IMR-90 (cell line): ENCODE measurements around the gene IL31RA. TPM values are rescaled to one million over a fixed set of nuclear protein-coding genes. Genes with fewer than 3 reads are reported as not detected.

Experiments used
- ATAC-seq: fragments of 200-7000 bp; cut with Tn5 transposase; 2 replicates; pipeline ENCODE4 v1.9.1; 2020; ENCODE audit warnings: low read depth, mild to moderate bottlenecking, moderate library complexity
- BruUV-seq: library from RNA; stranded (reverse); fragments of 400-500 nt; replicated peaks from 2 replicates; lab custom pipeline; 2021; lab: Mats Ljungman, UMichigan
- CTCF ChIA-PET: fragments of 300-600 bp; formaldehyde crosslinking; extraction: SDS; loops from one replicate; lab custom pipeline; 2021; ENCODE audit warnings: antibody characterized with exemption; lab: Yijun Ruan, JAX
- POLR2A ChIA-PET: fragments of 300-600 bp; sonication (Branson Sonifier 250); formaldehyde crosslinking; loops from one replicate; lab custom pipeline; 2022; ENCODE audit warnings: antibody characterized with exemption; ENCODE audit not compliant: unreplicated experiment; lab: Charles Lee
- DNase-seq: peaks from one replicate; pipeline ENCODE4 v3.0.0; 2013
- H2AFZ ChIP-seq: replicated peaks from 2 replicates; pipeline ENCODE3; 2013; ENCODE audit warnings: low read length, mild to moderate bottlenecking; ENCODE audit not compliant: poor library complexity
- H2AK5ac ChIP-seq: 2 replicates; pipeline ENCODE4 v1.6.1; 2013; ENCODE audit warnings: low read depth, low read length, inconsistent platforms
- H2AK9ac ChIP-seq: replicated peaks from 2 replicates; pipeline ENCODE3; 2013; ENCODE audit warnings: mild to moderate bottlenecking, low read depth, low read length, moderate library complexity; ENCODE audit not compliant: poor library complexity
- H2BK120ac ChIP-seq: 2 replicates; pipeline ENCODE4 v1.6.1; 2013; ENCODE audit warnings: low read depth, low read length, inconsistent platforms
- H2BK15ac ChIP-seq: 3 replicates; pipeline ENCODE4 v1.6.1; 2013; ENCODE audit warnings: low read depth, low read length, inconsistent platforms
- H2BK20ac ChIP-seq: 2 replicates; pipeline ENCODE4 v1.6.1; 2013; ENCODE audit warnings: low read depth, mild to moderate bottlenecking, inconsistent platforms, low read length, moderate library complexity
- H2BK5ac ChIP-seq: 2 replicates; pipeline ENCODE4 v1.6.1; 2013; ENCODE audit warnings: mild to moderate bottlenecking, low read depth, low read length, inconsistent platforms; ENCODE audit not compliant: poor library complexity, severe bottlenecking
- H3K14ac ChIP-seq: replicated peaks from 2 replicates; pipeline ENCODE4 v1.6.1; 2013; ENCODE audit warnings: low read depth, low read length, inconsistent platforms
- H3K18ac ChIP-seq: 2 replicates; pipeline ENCODE4 v1.6.1; 2013; ENCODE audit warnings: low read depth, low read length, control low read depth
- H3K23ac ChIP-seq: 2 replicates; pipeline ENCODE4 v1.6.1; 2013; ENCODE audit warnings: low read depth, low read length, inconsistent platforms
- H3K27ac ChIP-seq: 2 replicates; pipeline ENCODE4 v1.5.1; 2013; ENCODE audit warnings: mild to moderate bottlenecking, control low read depth, low read length; ENCODE audit not compliant: insufficient read depth
- H3K27me3 ChIP-seq: 2 replicates; pipeline ENCODE4 v1.6.1; 2013; ENCODE audit warnings: low read length; ENCODE audit not compliant: control insufficient read depth, insufficient read depth
- H3K36me3 ChIP-seq: 2 replicates; pipeline ENCODE4 v1.6.1; 2013; ENCODE audit warnings: low read length, mixed read lengths; ENCODE audit not compliant: control insufficient read depth, insufficient read depth
- H3K4ac ChIP-seq: 2 replicates; pipeline ENCODE4 v1.6.1; 2013; ENCODE audit warnings: low read depth, low read length, inconsistent platforms
- H3K4me1 ChIP-seq: 2 replicates; pipeline ENCODE4 v1.6.1; 2013; ENCODE audit warnings: low read length, mixed read lengths; ENCODE audit not compliant: control insufficient read depth, insufficient read depth
- H3K4me2 ChIP-seq: 2 replicates; pipeline ENCODE4 v1.6.1; 2013; ENCODE audit warnings: low read depth, mild to moderate bottlenecking, control low read depth, low read length, moderate library complexity
- H3K4me3 ChIP-seq: 2 replicates; pipeline ENCODE4 v1.5.1; 2013; ENCODE audit warnings: low read depth, mild to moderate bottlenecking, control low read depth, low read length, moderate library complexity; ENCODE audit not compliant: insufficient read depth
- H3K56ac ChIP-seq: 2 replicates; pipeline ENCODE4 v1.6.1; 2013; ENCODE audit warnings: low read length, inconsistent platforms; ENCODE audit not compliant: insufficient read depth; ENCODE audit errors: extremely low read depth
- H3K79me1 ChIP-seq, 2 experiments: 2 replicates each; pipeline ENCODE4 v1.6.1; 2013; ENCODE audit warnings: low read length in 2 of 2, inconsistent platforms in 1 of 2, low read depth in 1 of 2
- H3K9ac ChIP-seq: 2 replicates; pipeline ENCODE4 v1.6.1; 2013; ENCODE audit warnings: low read depth, low read length, control low read depth
- H3K9me1 ChIP-seq: 2 replicates; pipeline ENCODE4 v1.6.1; 2013; ENCODE audit warnings: low read length, inconsistent platforms; ENCODE audit not compliant: insufficient read depth
- H3K9me3 ChIP-seq: 2 replicates; pipeline ENCODE4 v1.6.1; 2013; ENCODE audit warnings: low read length; ENCODE audit not compliant: control insufficient read depth, insufficient read depth
- H4K20me1 ChIP-seq: 2 replicates; pipeline ENCODE4 v1.6.1; 2013; ENCODE audit warnings: low read length, inconsistent platforms; ENCODE audit not compliant: insufficient read depth
- H4K5ac ChIP-seq: 2 replicates; pipeline ENCODE4 v1.6.1; 2013; ENCODE audit warnings: mild to moderate bottlenecking, low read depth, low read length, control low read depth
- H4K8ac ChIP-seq, 2 experiments: 2 replicates each; pipeline ENCODE4 v1.6.1; 2013; ENCODE audit warnings: low read depth in 2 of 2, low read length in 2 of 2, control low read depth in 1 of 2, inconsistent platforms in 1 of 2
- H4K91ac ChIP-seq: 2 replicates; pipeline ENCODE4 v1.6.1; 2013; ENCODE audit warnings: low read depth, low read length, inconsistent platforms; ENCODE audit not compliant: insufficient read depth
- BHLHE40 ChIP-seq: fragments of 150-350 bp; IDR thresholded peaks from 2 replicates; pipeline ENCODE4 v1.6.1; 2016; ENCODE audit warnings: mild to moderate bottlenecking, low read depth, low read length
- CHD1 ChIP-seq: IDR thresholded peaks from 2 replicates; pipeline ENCODE4 v1.6.1; 2012; ENCODE audit warnings: low read depth, low read length, improper control_type of control experiment
- CTCF ChIP-seq: conservative IDR thresholded peaks from 2 replicates; pipeline ENCODE4 v1.5.1; 2012; ENCODE audit warnings: mild to moderate bottlenecking, low read depth, low read length, improper control_type of control experiment
- ELK1 ChIP-seq: fragments of 150-350 bp; IDR thresholded peaks from 2 replicates; pipeline ENCODE4 v1.6.1; 2016; ENCODE audit warnings: low read depth, mild to moderate bottlenecking, low read length, moderate library complexity, borderline replicate concordance
- FOS ChIP-seq: fragments of 150-350 bp; IDR thresholded peaks from 2 replicates; pipeline ENCODE4 v1.6.1; 2016; ENCODE audit warnings: low read depth, low read length
- MAFK ChIP-seq: IDR thresholded peaks from 2 replicates; pipeline ENCODE4 v1.6.1; 2012; ENCODE audit warnings: low read depth, low read length, improper control_type of control experiment
- MXI1 ChIP-seq: IDR thresholded peaks from 2 replicates; pipeline ENCODE4 v1.6.1; 2012; ENCODE audit warnings: low read depth, mild to moderate bottlenecking, low read length, moderate library complexity, borderline replicate concordance
- NFE2L2 ChIP-seq: fragments of 150-350 bp; IDR thresholded peaks from 2 replicates; pipeline ENCODE4 v1.6.1; 2016; ENCODE audit warnings: low read depth, mild to moderate bottlenecking, low read length
- RAD21 ChIP-seq: IDR thresholded peaks from 2 replicates; pipeline ENCODE4 v1.6.1; 2012; ENCODE audit warnings: low read length, improper control_type of control experiment
- WGBS, 2 experiments: methylation state at CpG; one replicate each; pipeline versions ENCODE4 v1.1.5 to v1.1.7; 2013; ENCODE audit warnings: missing lambda C conversion rate in 2 of 2; ENCODE audit not compliant: insufficient read length in 1 of 2; ENCODE audit errors: extremely low coverage in 2 of 2; 5-methylcytosine and 5-hydroxymethylcytosine counted together
- dilution Hi-C: fragments of 300-500 bp; cut with HindIII; formaldehyde crosslinking; loops from one replicate; pipeline ENCODE4 v1.14.3; 2018; ENCODE audit warnings: low sequenced_read_pairs; ENCODE audit not compliant: unreplicated experiment
- in situ Hi-C: fragments of 300-500 bp; cut with MboI; formaldehyde crosslinking; loops from 3 replicates; pipeline ENCODE4 v1.14.3; 2019; ENCODE audit warnings: low sequenced_read_pairs, inconsistent platforms, mixed read lengths
- intact Hi-C: fragments of 100-400 bp; cut with micrococcal nuclease; formaldehyde crosslinking; loops from 2 replicates; pipeline ENCODE4 v1.10.0; 2022
- polyA plus RNA-seq, 3 experiments: library from polyadenylated mRNA; depleted of rRNA; stranded (reverse); fragments of >200 nt; gene quantifications; 2 replicates each; pipeline ENCODE4 v1.2.3, GENCODE V29; 2012; ENCODE audit warnings: low replicate concordance in 1 of 3
- total RNA-seq: library from RNA; depleted of rRNA; stranded (reverse); fragments of >200 nt; gene quantifications from 2 replicates; pipeline ENCODE4 v1.2.3, GENCODE V29; 2012

IL31RA gene
- total and polyA plus RNA-seq, 2 of the 4 experiments (the other 2 are of a cell fraction) = 0.39 to 0.90 TPM

- TF ChIP-seq CTCF (no peak), RAD21 (no peak)
These were observed 62.6 kb downstream of the IL31RA start (continued) for GRCh38 chr5:55913466-55914413.

GRCh38 chr5:55914971-55915370 is 63.8 kb downstream of the IL31RA start:
- DNase-seq (no peak), ATAC-seq (no peak)
- Histone ChIP-seq H3K27ac (no peak overlapping the region), H2BK5ac (no peak overlapping the region), H3K9me3 (no peaks in the 10 kb centered on the region), H3K9ac (no peak overlapping the region), H4K20me1 (no peaks in the 10 kb centered on the region), H3K18ac (no peak overlapping the region), H3K4ac (no peak overlapping the region), H2BK120ac (no peak overlapping the region), H4K91ac (no peak overlapping the region), H3K23ac (no peak overlapping the region), H3K56ac (no peak overlapping the region), H3K4me3 (no peak overlapping the region), H2AK9ac (no peak overlapping the region), H3K27me3 (no peaks in the 10 kb centered on the region), H4K5ac (no peak overlapping the region), H3K9me1 (no peaks in the 10 kb centered on the region), H2BK15ac (no peak overlapping the region), H3K14ac (no peak overlapping the region), H3K79me1 (no peaks in the 10 kb centered on the region), H4K8ac (no peak overlapping the region), H2BK20ac (no peak overlapping the region), H3K36me3 (no peaks in the 10 kb centered on the region), H3K4me2 (no peak overlapping the region), H3K4me1 (no peaks in the 10 kb centered on the region; the same call in 1 of the 2 replicates), H2AFZ (no peak overlapping the region), H2AK5ac (no peak overlapping the region)
- no TSS peak for BruUV-seq
- POLR2A ChIA-PET = no interaction called here
- intact Hi-C loops (loop anchor here (10.0 kb wide), 1 partner anchor 580 kb away; no protein-coding TSS in a partner anchor), dilution Hi-C loops (no loop called here), in situ Hi-C loops (loop anchor here (25.0 kb wide), 1 partner anchor 578 kb away; no protein-coding TSS in a partner anchor)
- TF ChIP-seq MAFK (no peak), MXI1 (no peak), NFE2L2 (no peak), BHLHE40 (no peak), ELK1 (no peak), CHD1 (no peak), FOS (no peak)
- CTCF ChIA-PET = no interaction called here
- 100% methylated on average over 1 of the region's 2 CpGs; no CpG with 5 or more reads in 1 of the 2 experiments for WGBS, 2 experiments
